Activated T-helper 1 cell treated with anti-CD3 and anti-CD28 coated beads, Interleukin-12 subunit alpha, Interleukin-12 subunit beta, Interleukin-2, Interleukin-4 antibody, amounts not matched to agents 30 ng/mL and 10 ng/mL and 1 ng/mL, durations not matched to agents 14 hours and 24 hours and 36 hours (primary cell): ENCODE results near the gene POLR1E. TPM values are rescaled to one million over a fixed set of nuclear protein-coding genes. Genes with fewer than 3 reads are reported as not detected.
"Not testable (repeated sequence)": the region's sequence is repeated elsewhere in the genome, so short reads cannot be mapped to it uniquely, and the experiment has no call there.

Source experiments
- DNase-seq: peaks from one replicate; pipeline ENCODE4 v3.0.0; 2021; ENCODE audit warnings: low spot score
- H3K27ac Mint-ChIP-seq: one replicate; pipeline ENCODE4 v1.8.0; 2021; ENCODE audit warnings: mild to moderate bottlenecking, mixed read lengths
- H3K27me3 Mint-ChIP-seq: one replicate; pipeline ENCODE4 v1.8.0; 2022; ENCODE audit warnings: mild to moderate bottlenecking, moderate library complexity, mixed read lengths; ENCODE audit not compliant: insufficient read depth
- H3K36me3 Mint-ChIP-seq: one replicate; pipeline ENCODE4 v1.8.0; 2021; ENCODE audit warnings: low read depth, mixed read lengths
- H3K4me1 Mint-ChIP-seq: one replicate; pipeline ENCODE4 v1.8.0; 2021; ENCODE audit warnings: low read depth, mixed read lengths
- H3K4me3 Mint-ChIP-seq: one replicate; pipeline ENCODE4 v1.8.0; 2021; ENCODE audit warnings: mild to moderate bottlenecking, moderate library complexity, mixed read lengths
- H3K9me3 Mint-ChIP-seq: one replicate; pipeline ENCODE4 v1.8.0; 2021; ENCODE audit warnings: mixed read lengths
- intact Hi-C: fragments of 100-400 bp; cut with micrococcal nuclease; formaldehyde crosslinking; loops from one replicate; pipeline ENCODE4 v1.15.1; 2024
- total RNA-seq: library from RNA; stranded (reverse); gene quantifications from 2 replicates; pipeline ENCODE4 v1.2.3, GENCODE V29; 2022

Gene POLR1E
- total RNA-seq, 1 donor from 2014 or later, result 61.0 TPM

DNA sequence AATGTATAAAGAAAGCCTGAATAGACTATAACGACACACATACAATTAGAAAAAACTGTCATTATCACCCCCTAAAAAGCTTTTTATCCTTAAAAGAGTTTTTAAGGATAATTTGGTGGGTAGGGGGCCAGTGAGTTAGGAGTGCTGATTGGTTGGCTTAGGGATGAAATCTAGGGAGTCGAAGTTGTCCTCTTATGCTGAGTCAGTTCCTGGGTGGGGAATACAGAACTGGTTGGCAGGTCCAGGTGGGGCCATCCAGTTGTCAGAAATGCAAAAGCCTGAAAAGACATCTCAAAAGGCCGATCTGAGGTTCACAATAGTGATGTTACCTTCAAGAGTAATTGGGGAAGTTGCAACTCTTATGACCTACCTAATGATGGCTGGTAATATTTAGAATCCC is 34.1 kb upstream of the POLR1E start:
- DNase-seq, result no peak
- intact Hi-C loops, result no loop called here
- no peak overlapping the region for H3K4me3 Mint-ChIP-seq
- no peaks in the 10 kb centered on the region for H3K9me3 Mint-ChIP-seq
- H3K27me3 Mint-ChIP-seq, result no peaks in the 10 kb centered on the region
- H3K4me1 Mint-ChIP-seq, result peaks cover 16% of the 10 kb centered on the region
- H3K27ac Mint-ChIP-seq, result no peak overlapping the region
- H3K36me3 Mint-ChIP-seq, result peaks cover 7% of the 10 kb centered on the region

DNA sequence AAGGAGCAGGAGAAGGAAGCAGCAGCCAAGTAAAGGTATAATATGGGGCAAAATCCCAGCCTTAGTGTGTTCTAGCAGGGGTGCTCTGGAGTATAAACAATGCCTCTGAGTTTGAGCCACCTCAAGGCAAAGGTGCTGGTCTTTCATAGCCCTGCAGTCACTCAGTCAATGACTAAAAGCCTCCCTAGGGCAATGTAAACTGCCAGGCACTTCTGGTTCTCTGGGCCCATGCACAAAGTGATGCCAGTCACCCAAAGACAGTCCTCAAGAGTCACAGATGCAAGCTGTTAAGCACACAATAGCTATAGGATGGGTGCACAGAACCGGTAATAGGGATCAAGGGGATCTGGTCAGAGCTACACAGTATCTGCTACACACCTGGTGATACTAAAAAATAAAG is 33.1 kb upstream of the POLR1E start:
- Mint-ChIP-seq H3K27me3 (no peaks in the 10 kb centered on the region), H3K27ac (no peak overlapping the region), H3K9me3 (no peaks in the 10 kb centered on the region), H3K36me3 (peaks cover 5% of the 10 kb centered on the region), H3K4me3 (no peak overlapping the region), H3K4me1 (peaks cover 18% of the 10 kb centered on the region)
- intact Hi-C loops, result no loop called here
- DNase-seq, result no peak

GRCh38 chr9:37453827-37454226 is 31.9 kb upstream of the POLR1E start:
- DNase-seq, result no peak
- no peak overlapping the region for H3K4me3 Mint-ChIP-seq
- peaks cover 5% of the 10 kb centered on the region for H3K36me3 Mint-ChIP-seq
- H3K4me1 Mint-ChIP-seq, result peaks cover 23% of the 10 kb centered on the region
- H3K27ac Mint-ChIP-seq, result no peak overlapping the region
- no peaks in the 10 kb centered on the region for H3K9me3 Mint-ChIP-seq
- intact Hi-C loops, result no loop called here
- H3K27me3 Mint-ChIP-seq, result no peaks in the 10 kb centered on the region

DNA sequence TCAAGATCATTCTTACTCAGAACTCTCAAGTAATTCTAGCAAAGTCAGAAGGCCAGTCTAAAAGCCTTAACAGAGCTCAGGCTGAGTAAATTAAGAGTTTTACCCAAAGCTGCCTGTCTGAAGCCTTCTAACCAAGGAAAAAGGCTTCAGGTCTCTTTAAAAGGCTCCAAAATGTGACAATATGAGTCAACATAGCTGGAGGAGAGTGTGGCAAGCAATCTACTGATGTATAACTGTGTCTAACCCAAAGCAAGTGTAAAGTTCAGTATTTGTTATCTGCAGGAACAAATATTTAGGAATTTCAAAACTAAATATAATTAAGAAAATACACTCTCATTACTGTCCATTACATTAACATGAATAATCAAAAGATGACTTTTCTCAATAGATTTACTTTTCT is 31.5 kb upstream of the POLR1E start:
- intact Hi-C loops, result no loop called here
- H3K4me3 Mint-ChIP-seq, result no peak overlapping the region
- no peaks in the 10 kb centered on the region for H3K9me3 Mint-ChIP-seq
- DNase-seq, result no peak
- H3K27me3 Mint-ChIP-seq, result no peaks in the 10 kb centered on the region
- no peak overlapping the region for H3K27ac Mint-ChIP-seq
- peaks cover 5% of the 10 kb centered on the region for H3K36me3 Mint-ChIP-seq
- H3K4me1 Mint-ChIP-seq, result peaks cover 23% of the 10 kb centered on the region

DNA sequence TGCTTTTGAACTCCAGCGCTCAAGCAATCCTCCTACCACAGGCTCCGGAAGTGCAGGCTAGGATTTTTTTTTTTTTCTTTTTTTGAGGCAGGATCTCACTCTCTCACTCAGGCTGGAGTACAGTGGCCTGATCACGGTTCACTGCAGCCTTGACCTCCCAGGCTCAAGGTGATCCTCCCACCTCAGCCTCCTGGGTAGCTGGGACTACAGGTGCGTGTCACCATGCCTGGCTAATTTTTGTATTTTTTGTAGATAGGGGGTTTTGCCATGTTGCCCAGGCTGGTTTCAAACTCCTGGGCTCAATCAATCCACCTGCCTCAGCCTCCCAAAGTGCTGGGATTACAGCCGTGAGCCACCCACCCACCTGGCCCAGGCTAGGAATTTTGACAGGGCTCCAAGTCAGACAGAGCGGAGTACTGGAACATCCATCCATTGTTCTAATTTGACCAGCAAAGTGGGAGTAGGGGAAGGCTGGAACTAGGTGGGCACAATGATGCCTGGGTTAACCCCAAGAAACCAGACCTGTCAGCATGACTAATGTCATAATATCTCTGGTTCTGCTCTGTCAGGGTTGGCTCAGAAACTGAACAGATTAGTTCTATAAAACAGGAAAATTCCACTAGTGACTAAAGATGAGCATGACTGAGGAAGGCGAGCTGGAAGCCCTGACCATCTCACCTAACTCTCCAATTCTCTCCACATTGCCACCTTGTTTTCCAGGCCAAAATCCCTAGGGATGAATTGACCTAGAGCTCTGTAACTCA is 29.7 kb upstream of the POLR1E start:
- intact Hi-C loops, result no loop called here
- Mint-ChIP-seq H3K4me3 (no peak overlapping the region), H3K4me1 (peaks cover 27% of the 10 kb centered on the region), H3K27ac (no peak overlapping the region), H3K27me3 (no peaks in the 10 kb centered on the region), H3K36me3 (peaks cover 2% of the 10 kb centered on the region), H3K9me3 (no peaks in the 10 kb centered on the region)
- DNase-seq, result no peak

GRCh38 chr9:37456817-37457216 is 28.9 kb upstream of the POLR1E start:
- H3K27ac Mint-ChIP-seq, result no peak overlapping the region
- H3K36me3 Mint-ChIP-seq, result peaks cover 2% of the 10 kb centered on the region
- H3K9me3 Mint-ChIP-seq, result no peaks in the 10 kb centered on the region
- peaks cover 28% of the 10 kb centered on the region for H3K4me1 Mint-ChIP-seq
- intact Hi-C loops, result no loop called here
- no peak for DNase-seq
- H3K27me3 Mint-ChIP-seq, result no peaks in the 10 kb centered on the region
- H3K4me3 Mint-ChIP-seq, result no peak overlapping the region

GRCh38 chr9:37464006-37464405 is 21.7 kb upstream of the POLR1E start:
- peak overlapping the region; percentile 97 for H3K4me3 Mint-ChIP-seq

DNA sequence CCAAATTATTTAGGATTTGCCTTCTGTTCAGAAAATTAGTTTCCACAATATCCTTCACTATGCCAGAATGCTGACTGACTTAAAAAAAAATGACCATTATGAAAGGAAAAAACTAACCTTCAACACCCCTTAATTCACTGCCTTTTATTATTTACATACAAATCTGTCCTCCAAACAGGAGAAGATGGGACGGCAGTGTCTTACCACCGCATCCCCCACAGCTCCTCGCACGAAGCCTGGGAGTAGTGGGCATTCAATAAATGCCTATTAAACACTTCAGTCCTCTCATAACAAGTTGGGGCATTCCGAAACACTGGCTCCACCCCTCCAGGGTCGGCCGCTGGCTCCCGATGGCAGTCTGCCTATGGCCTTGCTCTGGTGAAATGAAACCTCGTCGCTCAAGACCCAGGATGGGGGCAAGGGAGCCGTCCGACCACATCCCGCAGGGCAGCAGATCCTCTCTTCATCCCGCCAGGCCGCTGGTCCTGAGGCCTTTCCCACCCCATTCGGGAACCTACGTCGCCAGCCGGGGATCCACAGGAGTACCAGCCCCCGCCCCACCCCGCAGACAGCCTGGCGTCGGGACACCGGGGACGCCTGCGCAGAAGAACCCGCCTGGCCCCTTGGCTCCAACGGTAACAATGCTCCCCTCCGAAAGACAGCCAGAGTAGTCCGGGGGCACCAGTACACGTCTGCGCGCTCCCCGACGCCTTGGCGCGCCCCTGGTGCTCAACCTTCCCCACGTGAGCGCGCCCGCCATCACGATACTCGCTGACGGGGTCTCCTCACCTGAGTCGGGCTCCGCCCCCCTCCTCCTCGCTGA is 21.1 kb upstream of the POLR1E start:
- H3K27ac Mint-ChIP-seq, result peak overlapping the region; percentile 95
- peaks cover 12% of the 10 kb centered on the region for H3K36me3 Mint-ChIP-seq
- H3K4me3 Mint-ChIP-seq, result peak overlapping the region; percentile 97
- no peaks in the 10 kb centered on the region for H3K27me3 Mint-ChIP-seq
- peak; percentile 63 for DNase-seq
- H3K9me3 Mint-ChIP-seq, result no peaks in the 10 kb centered on the region
- intact Hi-C loops, result loop anchor here (1.0 to 10.0 kb wide), 12 partner anchors 21 to 1270 kb away; partner anchors contain the start of genes CLTA, MELK, POLR1E and SLC25A51
- H3K4me1 Mint-ChIP-seq, result peaks cover 47% of the 10 kb centered on the region

More at GRCh38 chr9:37464006-37464405, 21.7 kb upstream of the POLR1E start:
- intact Hi-C loops, result loop anchor here (2.0 to 10.0 kb wide), 4 partner anchors 159 to 1269 kb away; partner anchors contain the start of genes CLTA and MELK
- H3K4me1 Mint-ChIP-seq, result peaks cover 47% of the 10 kb centered on the region
- no peaks in the 10 kb centered on the region for H3K27me3 Mint-ChIP-seq
- no peaks in the 10 kb centered on the region for H3K9me3 Mint-ChIP-seq
- DNase-seq, result no peak
- H3K36me3 Mint-ChIP-seq, result peaks cover 14% of the 10 kb centered on the region
- peak overlapping the region; percentile 95 for H3K27ac Mint-ChIP-seq

DNA sequence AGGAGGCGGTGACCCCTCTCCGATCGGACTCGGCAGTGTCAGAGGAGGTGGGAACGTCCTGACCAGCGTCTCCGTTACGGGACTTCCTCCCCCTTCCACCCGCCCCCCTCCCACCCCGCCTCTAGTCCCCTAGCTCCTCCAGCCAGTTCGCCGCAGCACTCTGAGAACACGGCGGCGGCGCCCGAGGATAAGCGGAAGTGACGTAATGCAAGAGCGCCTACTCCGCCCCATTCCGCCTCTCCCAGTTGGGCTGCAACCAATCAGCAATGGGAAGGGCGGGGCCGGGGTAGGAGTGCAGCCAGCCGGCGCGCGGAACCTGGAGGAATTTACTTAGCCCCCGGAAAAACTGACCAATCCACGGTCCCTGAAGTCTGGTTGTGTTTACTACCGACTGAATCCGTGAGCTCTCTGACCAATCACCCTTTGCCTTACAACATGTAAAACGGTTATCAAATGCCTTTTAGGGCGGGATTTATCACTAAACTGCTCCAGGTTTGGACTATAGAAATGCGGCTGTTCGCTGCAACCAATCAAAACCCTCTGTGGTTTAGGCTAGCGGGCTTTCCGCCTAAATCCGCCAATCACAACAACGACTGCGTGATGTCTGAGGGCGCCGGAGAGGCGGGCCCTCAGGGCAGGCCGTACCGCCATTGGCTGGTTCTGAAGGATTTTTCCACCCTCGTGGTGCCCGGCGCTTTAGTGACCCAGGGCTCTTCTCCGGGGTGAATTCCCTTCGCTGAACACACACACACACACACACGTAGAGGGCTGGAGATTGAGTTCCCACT is 20.3 kb upstream of the POLR1E start, which contains the start of gene ZBTB5:
ZBTB5 (minus strand) TSS at position 202 of the 788 bp plus-strand sequence. CDS start 22,899 bp downstream, outside the sequence.
- Mint-ChIP-seq H3K9me3 (no peaks in the 10 kb centered on the region), H3K4me1 (peaks cover 47% of the 10 kb centered on the region), H3K4me3 (peak within 1 kb of the TSS; percentile 97), H3K27me3 (no peaks in the 10 kb centered on the region), H3K36me3 (peaks cover 12% of the 10 kb centered on the region), H3K27ac (peak within 1 kb of the TSS; percentile 95)
- peak; percentile 98 for DNase-seq
- intact Hi-C loops, result loop anchor here (1.0 to 10.0 kb wide), 12 partner anchors 20 to 1271 kb away; partner anchors contain the start of genes CLTA, MELK, POLR1E and SLC25A51

GRCh38 chr9:37466037-37466709 is 19.6 kb upstream of the POLR1E start:
- Mint-ChIP-seq H3K36me3 (peaks cover 12% of the 10 kb centered on the region), H3K4me3 (peak overlapping the region; percentile 97), H3K9me3 (no peaks in the 10 kb centered on the region), H3K4me1 (peaks cover 41% of the 10 kb centered on the region), H3K27ac (peak overlapping the region; percentile 95), H3K27me3 (no peaks in the 10 kb centered on the region)
- intact Hi-C loops, result loop anchor here (5.0 to 10.0 kb wide), 7 partner anchors 49 to 1271 kb away; partner anchors contain the start of genes CLTA, MELK, SLC25A51 and TRMT10B
- no peak for DNase-seq

- not testable (repeated sequence) for H3K9me3 Mint-ChIP-seq, H3K4me3 Mint-ChIP-seq, DNase-seq, H3K27me3 Mint-ChIP-seq, H3K27ac Mint-ChIP-seq
- Mint-ChIP-seq H3K36me3 (peaks cover 12% of the 10 kb centered on the region), H3K4me1 (peaks cover 43% of the 10 kb centered on the region)
- intact Hi-C loops, result loop anchor here (5.0 to 10.0 kb wide), 7 partner anchors 50 to 1273 kb away; partner anchors contain the start of genes CLTA, MELK, SLC25A51 and TRMT10B
Observed at GRCh38 chr9:37467530-37467929, 18.2 kb upstream of the POLR1E start.

- Mint-ChIP-seq H3K27me3 (peaks cover 3% of the 10 kb centered on the region), H3K27ac (no peak overlapping the region), H3K9me3 (peaks cover 3% of the 10 kb centered on the region), H3K4me1 (peaks cover 33% of the 10 kb centered on the region), H3K4me3 (no peak overlapping the region), H3K36me3 (peaks cover 7% of the 10 kb centered on the region)
- DNase-seq, result no peak
- intact Hi-C loops, result loop anchor here (1.0 to 10.0 kb wide), 8 partner anchors 11 to 1274 kb away; partner anchors contain the start of genes CLTA, MELK, SLC25A51 and TRMT10B
Observed at GRCh38 chr9:37468620-37469019, 17.1 kb upstream of the POLR1E start.
